ENCODE data around the gene AUP1.

AUP1 gene

DNA sequence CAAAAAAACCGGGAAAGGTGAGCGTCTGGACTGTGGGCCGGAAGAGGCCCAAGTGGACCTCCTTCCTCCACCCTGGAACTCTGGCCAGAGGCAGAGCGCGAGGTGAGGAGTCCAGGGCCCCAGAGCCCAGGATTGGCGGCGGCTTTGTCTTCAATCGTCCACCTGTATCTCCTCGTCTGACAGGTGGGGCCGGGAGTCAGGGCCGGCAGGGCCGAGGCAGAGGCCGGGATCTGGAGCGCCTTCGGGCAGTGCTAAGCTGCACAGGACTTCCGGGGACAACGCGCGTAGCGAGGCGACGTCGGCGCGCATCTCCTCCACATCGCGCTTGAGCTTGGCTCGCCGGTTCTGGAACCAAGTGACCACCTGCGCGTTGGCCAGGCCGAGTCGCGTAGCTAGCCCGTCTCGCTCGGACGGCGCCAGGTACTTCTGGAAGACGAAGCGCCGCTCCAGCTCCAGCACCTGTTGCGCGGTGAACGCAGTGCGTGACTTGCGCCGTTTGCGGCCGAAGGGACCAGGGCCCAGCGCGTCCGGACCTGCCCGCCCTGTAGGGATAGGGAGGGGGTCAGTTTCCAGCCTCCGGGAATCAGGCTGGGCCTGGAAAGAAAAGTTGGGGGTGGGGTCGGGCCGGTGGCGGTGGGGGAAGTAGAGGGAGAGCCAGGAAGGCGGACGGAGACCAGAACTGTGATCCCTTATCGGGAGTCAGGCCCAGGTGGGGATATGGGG is 31.6 kb downstream of the AUP1 start:
- Histone ChIP-seq H4K20me1 (ENCODE audit: low read depth, low read length) (no peaks in the 10 kb centered on the region), H3K79me2 (ENCODE audit: insufficient read depth, low read length) (no peaks in the 10 kb centered on the region), H3K4me2 (ENCODE audit: low read depth, low read length, poor library complexity, severe bottlenecking) (no peak overlapping the region), H3K27ac (ENCODE audit: low read depth, low read length) (no peak overlapping the region), H2AFZ (ENCODE audit: low read depth, low read length, severe bottlenecking) (no peak overlapping the region), H3K9ac (ENCODE audit: low read length) (no peak overlapping the region), H3K36me3 (ENCODE audit: low read length) (no peaks in the 10 kb centered on the region), H3K9me3 (ENCODE audit: insufficient read depth, low read length) (no peaks in the 10 kb centered on the region), H3K27me3 (ENCODE audit: low read length) (no peaks in the 10 kb centered on the region), H3K4me3 (ENCODE audit: insufficient read depth, low read length, poor library complexity, severe bottlenecking) (no peak overlapping the region), H3F3A (ENCODE audit: insufficient read depth) (no peaks in the 10 kb centered on the region), H3K9me2 (replicated peaks; ENCODE audit: insufficient read depth, low read length) (no peaks in the 10 kb centered on the region)
- TF ChIP-seq, protein P1, sequence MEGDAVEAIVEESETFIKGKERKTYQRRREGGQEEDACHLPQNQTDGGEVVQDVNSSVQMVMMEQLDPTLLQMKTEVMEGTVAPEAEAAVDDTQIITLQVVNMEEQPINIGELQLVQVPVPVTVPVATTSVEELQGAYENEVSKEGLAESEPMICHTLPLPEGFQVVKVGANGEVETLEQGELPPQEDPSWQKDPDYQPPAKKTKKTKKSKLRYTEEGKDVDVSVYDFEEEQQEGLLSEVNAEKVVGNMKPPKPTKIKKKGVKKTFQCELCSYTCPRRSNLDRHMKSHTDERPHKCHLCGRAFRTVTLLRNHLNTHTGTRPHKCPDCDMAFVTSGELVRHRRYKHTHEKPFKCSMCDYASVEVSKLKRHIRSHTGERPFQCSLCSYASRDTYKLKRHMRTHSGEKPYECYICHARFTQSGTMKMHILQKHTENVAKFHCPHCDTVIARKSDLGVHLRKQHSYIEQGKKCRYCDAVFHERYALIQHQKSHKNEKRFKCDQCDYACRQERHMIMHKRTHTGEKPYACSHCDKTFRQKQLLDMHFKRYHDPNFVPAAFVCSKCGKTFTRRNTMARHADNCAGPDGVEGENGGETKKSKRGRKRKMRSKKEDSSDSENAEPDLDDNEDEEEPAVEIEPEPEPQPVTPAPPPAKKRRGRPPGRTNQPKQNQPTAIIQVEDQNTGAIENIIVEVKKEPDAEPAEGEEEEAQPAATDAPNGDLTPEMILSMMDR (IDR thresholded peaks at IDR 0.05; ENCODE audit: insufficient read depth, low read length, poor library complexity, severe bottlenecking) = no peak
- no peak for TF ChIP-seq EZH2phosphoT487 (conservative IDR thresholded peaks at IDR 0.05; ENCODE audit: low read length)

DNA sequence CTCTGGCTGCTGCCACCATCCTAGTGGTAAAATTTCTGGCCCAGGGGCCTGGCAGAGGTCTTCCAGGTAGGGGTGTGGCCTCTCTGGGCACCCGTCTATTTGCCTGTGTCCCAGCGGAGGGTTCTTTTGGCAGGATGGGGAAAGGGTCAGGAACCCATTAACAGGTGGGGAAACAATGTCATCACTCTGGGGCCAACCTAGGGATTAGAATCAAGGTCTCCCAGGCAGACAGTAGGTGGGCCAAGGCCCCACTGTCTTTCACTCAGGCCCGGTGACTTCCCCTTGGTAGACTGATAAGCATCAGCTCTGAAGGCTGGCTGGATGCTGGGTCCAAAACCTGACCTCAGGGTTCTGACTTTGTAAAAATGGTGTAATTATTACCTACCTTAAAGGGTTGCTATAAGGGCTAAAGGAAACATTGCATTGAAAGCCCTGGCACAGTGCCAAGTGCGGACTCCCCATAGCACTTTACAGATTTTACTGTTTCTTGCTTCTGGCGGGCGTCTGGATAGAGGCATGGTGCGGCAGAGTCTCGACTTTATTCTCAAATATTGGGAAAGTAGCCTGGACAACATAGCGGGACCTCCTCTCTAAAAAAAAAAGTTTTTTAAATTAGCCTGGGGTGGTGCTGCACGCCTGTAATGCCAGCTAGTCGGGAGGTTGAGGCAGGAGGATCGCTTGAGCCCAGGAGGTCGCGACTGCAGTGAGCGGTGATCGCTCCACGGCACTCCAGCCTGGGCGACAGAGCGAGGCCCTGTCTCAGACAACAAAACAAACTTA is 32.3 kb downstream of the AUP1 start:
- H3K27me3 ChIP-seq (ENCODE audit: low read length) = no peaks in the 10 kb centered on the region
- no peak overlapping the region for H3K4me2 ChIP-seq (ENCODE audit: low read depth, low read length, poor library complexity, severe bottlenecking)

DNA sequence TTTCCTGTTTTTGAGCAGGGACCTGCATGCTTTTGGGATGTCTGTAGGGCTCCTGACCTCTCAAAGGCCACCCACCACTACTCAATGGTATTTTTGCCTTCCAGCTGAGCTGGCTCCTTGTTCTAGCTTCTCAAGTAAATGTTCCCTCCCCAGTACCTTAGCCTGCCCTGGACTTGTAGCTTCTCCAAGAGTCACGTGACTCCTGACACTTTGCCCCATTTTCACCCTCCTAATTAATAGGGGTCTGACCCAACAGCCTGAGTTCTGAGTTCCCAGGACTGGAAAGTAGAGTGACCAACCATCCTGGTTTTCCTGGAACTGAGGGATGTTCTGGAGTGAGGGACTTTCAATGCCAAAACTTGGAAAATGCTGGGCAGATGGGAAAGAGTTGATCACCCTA is 34.1 kb downstream of the AUP1 start:
- Histone ChIP-seq H3K4me2 (ENCODE audit: low read depth, low read length, poor library complexity, severe bottlenecking) (no peak overlapping the region), H3K9ac (ENCODE audit: low read length) (no peak overlapping the region), H2AFZ (ENCODE audit: low read depth, low read length, severe bottlenecking) (no peak overlapping the region), H3K27me3 (ENCODE audit: low read length) (no peaks in the 10 kb centered on the region), H3K79me2 (ENCODE audit: insufficient read depth, low read length) (no peaks in the 10 kb centered on the region), H3K36me3 (ENCODE audit: low read length) (no peaks in the 10 kb centered on the region), H4K20me1 (ENCODE audit: low read depth, low read length) (no peaks in the 10 kb centered on the region), H3K9me2 (replicated peaks; ENCODE audit: insufficient read depth, low read length) (no peaks in the 10 kb centered on the region), H3F3A (ENCODE audit: insufficient read depth) (no peaks in the 10 kb centered on the region), H3K27ac (ENCODE audit: low read depth, low read length) (no peak overlapping the region), H3K9me3 (ENCODE audit: insufficient read depth, low read length) (no peaks in the 10 kb centered on the region), H3K4me3 (ENCODE audit: insufficient read depth, low read length, poor library complexity, severe bottlenecking) (no peak overlapping the region)
- TF ChIP-seq EZH2phosphoT487 (conservative IDR thresholded peaks at IDR 0.05; ENCODE audit: low read length) = no peak
- TF ChIP-seq, protein P1 (IDR thresholded peaks at IDR 0.05; ENCODE audit: insufficient read depth, low read length, poor library complexity, severe bottlenecking) = no peak

More for the DNA sequence above, 32.3 kb downstream of the AUP1 start:
- H3K9me2 ChIP-seq (replicated peaks; ENCODE audit: insufficient read depth, low read length) = no peaks in the 10 kb centered on the region
- no peaks in the 10 kb centered on the region for H3K9me3 ChIP-seq (ENCODE audit: insufficient read depth, low read length)
- no peak overlapping the region for H3K9ac ChIP-seq (ENCODE audit: low read length)
- H4K20me1 ChIP-seq (ENCODE audit: low read depth, low read length) = no peaks in the 10 kb centered on the region
- H3K79me2 ChIP-seq (ENCODE audit: insufficient read depth, low read length) = no peaks in the 10 kb centered on the region
- no peak overlapping the region for H3K27ac ChIP-seq (ENCODE audit: low read depth, low read length)
- H3F3A ChIP-seq (ENCODE audit: insufficient read depth) = no peaks in the 10 kb centered on the region
- H3K4me3 ChIP-seq (ENCODE audit: insufficient read depth, low read length, poor library complexity, severe bottlenecking) = no peak overlapping the region
- TF ChIP-seq, protein P1 (IDR thresholded peaks at IDR 0.05; ENCODE audit: insufficient read depth, low read length, poor library complexity, severe bottlenecking) = no peak
- no peak for TF ChIP-seq EZH2phosphoT487 (conservative IDR thresholded peaks at IDR 0.05; ENCODE audit: low read length)
- no peak overlapping the region for H2AFZ ChIP-seq (ENCODE audit: low read depth, low read length, severe bottlenecking)
- H3K36me3 ChIP-seq (ENCODE audit: low read length) = no peaks in the 10 kb centered on the region
